ENCODE data around the gene GUCA1C.

Gene GUCA1C

DNA sequence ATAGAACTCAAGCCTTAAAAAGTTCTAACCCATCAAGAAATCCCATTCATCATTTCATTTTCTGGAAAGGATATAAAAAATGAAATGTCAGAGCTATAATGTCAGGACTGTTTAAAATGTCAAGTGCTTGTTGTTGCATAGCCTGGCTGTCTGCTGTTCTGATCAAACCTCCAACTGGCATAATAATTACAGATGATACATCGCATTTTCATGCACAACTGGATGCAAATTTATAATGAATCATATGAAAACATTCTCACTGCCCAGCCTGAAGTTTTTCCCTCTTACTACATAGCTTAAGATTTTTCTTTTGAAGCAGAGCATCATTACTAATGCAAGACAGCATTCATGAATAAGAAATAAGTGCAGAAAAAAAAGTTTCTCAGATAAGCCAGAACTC is 46.5 kb downstream of the GUCA1C start:
- DNase-seq (ENCODE audit: low read depth): no peak

DNA sequence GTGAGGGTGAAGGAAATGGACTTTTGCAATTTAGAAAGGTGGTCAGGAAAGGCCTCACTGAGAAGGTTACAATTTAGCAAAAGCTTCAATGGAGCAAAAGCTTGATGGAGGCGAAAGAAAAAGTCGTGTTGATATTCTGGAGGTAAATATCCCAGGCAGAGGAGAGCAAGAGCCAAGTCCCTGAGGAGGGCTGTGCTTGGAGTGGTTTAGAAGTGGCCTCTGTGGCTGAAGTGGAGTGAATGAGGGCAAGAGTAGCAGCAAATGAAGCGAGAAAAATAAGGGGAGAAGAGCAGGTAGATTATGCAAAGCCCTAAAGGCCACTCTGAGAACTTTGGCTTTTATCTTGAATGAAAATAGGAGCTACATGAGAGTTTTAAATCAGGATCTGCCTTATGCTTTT is 54.1 kb downstream of the GUCA1C start:
- no peak for DNase-seq (ENCODE audit: low read depth)

DNA sequence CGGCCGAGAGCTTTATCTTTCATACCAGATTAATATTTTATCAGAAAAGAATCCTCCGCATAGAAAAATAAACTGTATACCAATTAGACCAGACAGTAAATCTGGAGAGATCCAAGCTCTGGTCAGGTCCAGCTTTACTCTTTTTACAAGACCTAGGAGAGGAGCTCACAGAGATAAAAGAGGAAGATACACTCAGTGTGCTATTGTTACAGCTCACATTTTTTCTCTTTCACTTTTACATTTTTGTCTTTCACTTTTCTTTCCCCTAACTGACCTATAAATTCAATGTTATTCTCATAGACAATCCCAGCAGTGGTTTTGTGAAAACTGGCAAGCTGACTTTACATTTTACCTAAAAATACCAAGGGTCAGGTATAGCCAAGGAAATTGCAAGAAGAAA is 55.8 kb downstream of the GUCA1C start:
- no peak for DNase-seq (ENCODE audit: low read depth)

DNA sequence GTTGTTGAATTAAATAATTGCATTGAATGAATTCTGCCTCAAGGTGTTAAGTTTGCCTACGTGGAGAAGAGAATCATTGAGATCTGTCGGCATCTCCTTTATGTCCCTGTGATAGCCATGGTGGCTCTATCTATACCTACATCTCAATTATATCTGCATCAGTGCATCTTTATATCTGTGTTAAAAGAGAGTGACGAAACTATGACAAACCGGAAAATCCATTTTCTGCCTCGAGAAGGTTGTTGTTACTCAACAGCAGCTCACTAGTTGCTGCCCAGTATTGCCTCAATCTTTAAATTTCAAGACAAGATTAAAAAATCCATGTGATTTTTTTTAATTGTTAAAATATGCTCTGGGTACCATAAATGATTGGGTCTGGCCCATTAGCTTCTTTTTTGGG is 58.7 kb downstream of the GUCA1C start:
- DNase-seq (ENCODE audit: low read depth): no peak

DNA sequence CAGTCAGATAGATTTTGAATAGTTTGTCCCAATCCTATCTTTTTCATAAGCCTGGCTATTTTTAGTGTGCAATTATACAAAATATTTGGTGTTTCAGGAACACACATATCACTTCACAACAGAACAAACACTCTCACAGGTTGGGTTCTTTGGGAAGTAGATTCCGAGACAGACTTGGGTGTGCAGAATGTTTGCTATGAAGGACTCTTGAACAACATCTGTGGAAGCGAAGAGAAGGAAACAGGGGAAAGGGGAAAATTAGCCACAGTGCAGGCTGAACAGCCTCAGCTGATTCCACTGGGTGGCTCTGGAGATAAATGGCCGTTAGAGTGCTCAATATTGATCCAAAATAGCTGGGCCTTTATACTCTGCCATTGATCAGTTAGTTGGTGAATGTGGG is 61.8 kb downstream of the GUCA1C start:
- DNase-seq (ENCODE audit: low read depth): no peak

DNA sequence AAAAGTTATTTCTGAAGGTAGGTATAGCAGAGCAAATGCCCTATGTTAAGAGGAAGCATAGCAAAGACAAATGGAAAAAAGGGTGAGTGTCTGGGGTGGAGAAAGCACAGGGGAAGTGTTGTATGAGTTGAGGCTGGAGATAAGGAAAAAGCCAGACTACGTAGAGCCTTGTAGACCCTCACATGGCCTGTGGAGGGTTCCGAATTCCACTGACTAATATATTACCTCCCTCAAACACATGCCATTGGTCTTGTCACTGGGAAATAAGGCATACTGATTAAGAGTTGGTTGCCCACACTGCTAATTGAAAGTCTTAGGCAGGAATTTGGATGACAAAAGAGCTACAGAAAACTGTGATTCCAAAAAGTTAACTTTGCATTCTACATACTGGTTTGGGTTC is 65.9 kb downstream of the GUCA1C start:
- no peak for DNase-seq (ENCODE audit: low read depth)

DNA sequence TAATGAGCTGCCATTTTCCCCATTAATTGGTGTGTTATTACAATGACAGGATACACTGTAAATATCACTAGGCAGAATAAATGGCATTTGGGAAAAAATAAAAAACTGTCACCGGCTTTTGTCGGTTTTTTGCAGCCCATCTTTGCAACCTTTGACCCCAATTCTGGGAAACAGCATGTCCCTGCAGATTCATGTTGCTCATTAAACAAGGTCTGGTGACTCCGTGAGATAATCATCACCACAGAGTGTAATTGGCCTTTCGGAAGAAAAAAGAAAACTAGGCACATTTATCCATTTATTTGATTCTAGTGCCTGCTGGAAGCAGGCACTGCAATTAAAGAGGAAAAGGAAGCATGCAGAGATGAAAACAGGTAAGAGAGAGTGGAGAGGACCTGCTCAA is 66.6 kb downstream of the GUCA1C start:
- DNase-seq (ENCODE audit: low read depth): no peak

DNA sequence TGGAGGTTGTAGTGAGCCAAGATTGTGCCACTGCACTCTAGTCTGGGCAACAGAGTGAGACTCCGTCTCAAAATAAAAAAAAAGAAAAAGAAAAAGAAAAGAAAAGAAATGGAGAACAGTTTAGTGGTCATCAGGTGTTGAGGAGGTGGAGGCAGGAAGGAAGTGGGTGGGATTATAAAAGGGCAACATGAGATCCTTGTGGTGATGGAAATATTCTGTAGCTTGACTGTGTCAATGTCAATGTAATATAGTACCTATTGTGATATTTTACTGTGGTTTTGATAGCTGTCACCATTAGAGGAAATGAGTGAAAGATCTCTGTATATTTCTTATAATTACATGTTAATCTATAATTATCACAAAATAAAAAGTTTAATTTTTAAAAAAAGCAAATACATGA is 70.3 kb downstream of the GUCA1C start:
- no peak for DNase-seq (ENCODE audit: low read depth)

DNA sequence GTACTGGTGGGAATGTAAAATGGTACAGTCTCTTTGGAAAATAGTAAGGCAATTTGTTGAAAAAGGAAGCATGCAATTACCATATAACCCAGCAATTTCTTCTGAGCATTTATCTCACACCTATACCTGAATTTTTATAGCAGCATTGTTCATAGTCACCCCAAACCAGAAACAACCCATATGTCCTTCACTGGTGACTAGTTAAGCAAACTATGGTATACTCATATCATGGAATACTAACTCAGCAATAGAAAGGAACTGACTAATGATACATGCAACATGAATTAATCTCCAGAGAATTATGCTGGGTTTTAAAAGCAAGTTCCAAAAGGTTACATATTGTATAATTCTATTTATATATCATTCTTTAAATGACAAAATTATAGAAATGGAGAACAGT is 70.9 kb downstream of the GUCA1C start:
- DNase-seq (ENCODE audit: low read depth): no peak

DNA sequence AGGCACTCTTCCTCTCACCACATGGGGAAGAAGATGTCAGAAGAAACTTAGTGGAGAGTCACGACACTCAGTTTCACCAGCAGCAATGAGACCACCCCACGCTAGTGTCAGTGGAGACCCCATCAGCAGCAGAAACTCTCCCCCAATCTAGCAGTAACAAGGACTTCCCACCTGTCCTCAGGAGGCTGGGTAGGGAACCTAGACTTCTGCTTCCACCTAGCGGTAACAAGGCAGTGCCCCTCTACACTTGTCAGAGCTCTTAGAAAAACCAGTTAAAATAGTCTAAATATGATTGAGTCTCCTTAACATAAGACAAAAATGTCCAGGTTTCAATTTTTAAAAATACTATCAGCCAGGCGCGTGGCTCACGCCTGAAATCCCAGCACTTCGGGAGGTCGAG is 73.8 kb downstream of the GUCA1C start:
- no peak for DNase-seq (ENCODE audit: low read depth)

DNA sequence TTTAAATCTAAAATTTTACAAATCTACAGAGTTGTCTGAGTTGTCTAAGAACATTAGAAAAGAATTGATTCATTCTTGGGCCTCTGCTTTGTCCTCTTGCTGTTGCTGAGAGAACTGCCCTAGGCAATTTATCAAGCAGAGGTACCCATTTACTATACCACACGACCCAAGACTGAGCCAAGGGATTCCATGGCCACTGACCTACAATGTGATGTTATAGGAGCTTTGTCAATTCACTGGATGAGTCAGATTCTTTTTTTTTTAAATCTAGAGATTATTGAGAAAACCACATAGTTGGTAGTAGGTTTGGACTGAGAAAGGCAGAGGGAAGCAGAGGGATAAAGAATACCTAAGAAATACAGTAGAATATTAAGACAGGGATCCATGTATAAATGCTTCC is 75.8 kb downstream of the GUCA1C start:
- no peak for DNase-seq (ENCODE audit: low read depth)

DNA sequence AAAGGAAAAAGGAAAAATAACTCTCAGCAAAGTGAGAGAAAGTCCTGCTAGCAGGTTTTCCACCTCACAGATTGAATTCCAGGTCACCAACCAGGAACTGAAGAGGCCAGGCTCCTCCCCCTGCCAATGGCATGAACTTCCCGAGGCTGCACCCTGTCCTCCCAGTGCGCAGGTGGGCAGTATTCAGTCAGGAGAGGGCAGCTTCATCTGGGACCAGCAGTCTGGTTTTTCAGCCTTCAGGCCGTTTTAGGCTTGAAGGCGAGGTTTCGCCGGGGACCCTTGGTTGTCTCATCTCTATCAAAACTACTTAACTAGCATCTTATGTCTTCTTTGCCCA is 89.9 kb downstream of the GUCA1C start:
- no peak for DNase-seq (ENCODE audit: low read depth)

DNA sequence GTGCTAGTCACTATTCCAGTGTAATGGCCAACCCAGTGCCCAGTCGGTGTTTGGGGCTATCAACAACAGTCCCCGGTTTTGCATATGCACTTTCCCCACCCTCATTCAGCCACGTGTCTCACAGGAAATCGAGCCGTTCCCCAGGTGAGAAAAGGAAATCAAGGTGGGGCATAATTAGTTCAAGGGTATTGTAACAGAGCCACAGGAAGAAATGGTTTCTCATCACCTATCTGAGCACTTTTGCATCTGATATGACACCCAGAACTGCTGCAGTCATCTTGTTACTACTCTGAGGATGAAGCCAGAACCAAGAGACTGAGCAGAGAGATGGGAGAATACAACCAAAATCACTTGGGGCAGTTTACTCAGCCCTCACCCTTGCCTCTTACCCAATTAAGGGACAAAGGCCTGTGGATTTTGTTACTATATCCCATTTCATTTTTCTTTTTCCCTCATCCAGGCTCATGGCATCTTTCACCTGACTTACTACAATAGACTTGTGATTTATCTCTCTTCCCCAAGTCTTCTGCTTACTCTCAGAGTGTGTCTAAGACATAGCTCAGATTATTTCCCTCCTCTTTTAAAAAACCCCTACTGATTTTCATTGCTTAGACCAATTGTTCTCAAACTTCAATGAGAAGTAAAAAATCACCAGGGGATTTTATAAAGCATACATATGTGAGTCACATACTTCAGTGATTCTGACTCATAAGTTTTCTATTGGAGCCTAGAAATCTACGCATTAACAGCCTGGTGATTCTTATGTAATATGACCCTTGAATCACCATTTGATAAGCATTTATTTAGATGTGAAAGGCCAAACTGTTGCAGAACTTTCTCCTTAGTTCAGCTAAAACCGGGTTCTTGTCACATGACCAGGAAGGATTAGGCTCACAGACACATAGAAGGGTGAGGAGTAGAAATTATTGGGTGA is 90.5 kb downstream of the GUCA1C start:
- no peak for DNase-seq (ENCODE audit: low read depth)

DNA sequence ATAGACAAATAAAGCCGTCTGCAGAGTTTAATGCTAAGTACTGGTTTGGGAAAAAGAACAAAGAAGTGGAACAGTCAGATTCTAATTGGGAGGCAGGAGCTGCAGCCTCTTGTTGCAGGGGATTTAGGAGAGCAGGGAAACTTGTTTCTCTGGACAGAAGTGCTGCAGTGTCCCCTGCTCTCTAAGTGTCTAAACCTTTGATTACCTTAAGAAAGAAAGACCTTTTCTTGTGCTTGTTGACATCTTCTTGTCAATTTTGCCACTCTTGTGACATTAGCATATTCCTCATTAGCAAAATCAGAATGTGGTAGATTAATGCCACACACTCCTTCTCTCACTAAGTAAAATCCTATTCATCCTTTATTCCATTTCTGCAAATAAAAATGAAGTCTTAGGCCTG is 92.3 kb downstream of the GUCA1C start:
- DNase-seq (ENCODE audit: low read depth): no peak

Data from stimulated activated CD8-positive, alpha-beta memory T cell treated with anti-CD3 and anti-CD28 coated beads, Interleukin-12 subunit alpha, Interleukin-12 subunit beta, amount 100 ng/mL, for 4 hours (primary cell).